H1 (cell line): ENCODE measurements around the gene MDM1. TPM values are rescaled to one million over a fixed set of nuclear protein-coding genes. Genes with fewer than 3 reads are reported as not detected.

Experiments
- CTCF ChIA-PET: fragments of 300-600 bp; sonication (Branson Sonifier 250); formaldehyde crosslinking; loops from one replicate; lab custom pipeline; 2021; ENCODE audit not compliant: partially characterized antibody; lab: Charles Lee
- POLR2A ChIA-PET: fragments of 300-600 bp; sonication (Branson Sonifier 250); formaldehyde crosslinking; loops from one replicate; lab custom pipeline; 2021; ENCODE audit warnings: inconsistent platforms; ENCODE audit not compliant: partially characterized antibody; lab: Charles Lee
- DNase-seq, 2 experiments: peaks; one replicate each; pipeline versions ENCODE4 v3.0.0 to v3.0.0-alpha.2; 2010 to 2022; ENCODE audit warnings: low spot score in 2 of 2, low read depth in 1 of 2, mixed read lengths in 1 of 2
- FAIRE-seq: peaks from 2 replicates; lab custom pipeline; 2011; peaks lifted over from hg19 to GRCh38; lab: Jason Lieb, UNC
- H2AFZ ChIP-seq: 2 replicates; pipeline ENCODE4 v1.8.1; 2012; ENCODE audit warnings: low read length, inconsistent platforms
- H2AK5ac ChIP-seq: 2 replicates; pipeline ENCODE4 v1.6.1; 2013; ENCODE audit warnings: low read depth, low read length
- H2BK120ac ChIP-seq: replicated peaks from 2 replicates; pipeline ENCODE3; 2013; ENCODE audit warnings: low read depth, low read length, inconsistent platforms
- H2BK12ac ChIP-seq: 2 replicates; pipeline ENCODE4 v1.6.1; 2013; ENCODE audit warnings: low read depth, low read length
- H2BK15ac ChIP-seq: 2 replicates; pipeline ENCODE4 v1.6.1; 2013; ENCODE audit warnings: low read length
- H2BK20ac ChIP-seq: 2 replicates; pipeline ENCODE4 v1.6.1; 2013; ENCODE audit warnings: low read length
- H2BK5ac ChIP-seq: 2 replicates; pipeline ENCODE4 v1.6.1; 2013; ENCODE audit warnings: low read depth, low read length
- H3K14ac ChIP-seq: 2 replicates; pipeline ENCODE4 v1.6.1; 2013; ENCODE audit warnings: inconsistent platforms; ENCODE audit not compliant: insufficient read length
- H3K18ac ChIP-seq: 2 replicates; pipeline ENCODE4 v1.6.1; 2013; ENCODE audit warnings: low read length; ENCODE audit errors: extremely low read depth
- H3K23ac ChIP-seq: 2 replicates; pipeline ENCODE4 v1.6.1; 2013; ENCODE audit warnings: inconsistent platforms; ENCODE audit not compliant: insufficient read length
- H3K23me2 ChIP-seq: 2 replicates; pipeline ENCODE4 v1.6.1; 2013; ENCODE audit warnings: low read depth, low read length
- H3K27ac ChIP-seq: 2 replicates; pipeline ENCODE4 v1.6.1; 2011; ENCODE audit warnings: low read depth, low read length, inconsistent platforms
- H3K27me3 ChIP-seq, 4 experiments: replicated peaks in 1 of 4; 1 replicate in 1 of 4; 2 replicates in 3 of 4; pipeline versions ENCODE4 v1.6.1 to v1.8.1; 2011 to 2013; ENCODE audit warnings: low read length in 3 of 4, mild to moderate bottlenecking in 3 of 4, inconsistent platforms in 2 of 4, mixed read lengths in 2 of 4, moderate library complexity in 1 of 4; ENCODE audit not compliant: control insufficient read depth in 3 of 4, insufficient read depth in 3 of 4; ENCODE audit errors: extremely low read depth in 1 of 4
- H3K36me3 ChIP-seq, 4 experiments: 2 replicates each; pipeline versions ENCODE4 v1.6.1 to v1.8.1; 2011 to 2013; ENCODE audit warnings: mild to moderate bottlenecking in 4 of 4, low read length in 3 of 4, moderate library complexity in 2 of 4, control low read depth in 1 of 4, inconsistent platforms in 1 of 4; ENCODE audit not compliant: insufficient read depth in 4 of 4, control insufficient read depth in 2 of 4
- H3K4ac ChIP-seq: replicated peaks from 2 replicates; pipeline ENCODE3; 2013; ENCODE audit warnings: low read length, low read depth, mixed read lengths, inconsistent platforms; ENCODE audit not compliant: insufficient read length
- H3K4me1 ChIP-seq, 4 experiments: replicated peaks in 1 of 4; 1 replicate in 1 of 4; 2 replicates in 3 of 4; pipeline versions ENCODE4 v1.6.1 to v1.8.1; 2011 to 2013; ENCODE audit warnings: low read length in 3 of 4, inconsistent platforms in 2 of 4, mixed read lengths in 1 of 4; ENCODE audit not compliant: insufficient read depth in 4 of 4, control insufficient read depth in 3 of 4
- H3K4me2 ChIP-seq, 2 experiments: 2 replicates each; pipeline versions ENCODE4 v1.6.1 to v1.8.1; 2011 to 2013; ENCODE audit warnings: low read depth in 2 of 2, low read length in 2 of 2, control low read depth in 1 of 2, inconsistent platforms in 1 of 2, mild to moderate bottlenecking in 1 of 2; ENCODE audit not compliant: insufficient read depth in 1 of 2
- H3K4me3 ChIP-seq, 4 experiments: fragments of 200-600, 300-600 bp in 1 of 4; sonication (generic), shearing (Covaris generic), sonication (Bioruptor Twin) in 1 of 4; 2 replicates each; pipeline versions ENCODE4 v1.5.1 to v1.8.1; 2011 to 2016; ENCODE audit warnings: low read length in 4 of 4, low read depth in 3 of 4, control low read depth in 2 of 4, inconsistent platforms in 2 of 4, mild to moderate bottlenecking in 2 of 4, mixed read lengths in 1 of 4, moderate library complexity in 1 of 4; ENCODE audit not compliant: insufficient read depth in 2 of 4; ENCODE audit errors: extremely low read depth in 1 of 4
- H3K56ac ChIP-seq: replicated peaks from 2 replicates; pipeline ENCODE3; 2013; ENCODE audit warnings: low read depth, mild to moderate bottlenecking, mixed read lengths, low read length, inconsistent platforms; ENCODE audit not compliant: insufficient read length
- H3K79me1 ChIP-seq: 2 replicates; pipeline ENCODE4 v1.6.1; 2013; ENCODE audit warnings: low read depth, low read length, control low read depth
- H3K79me2 ChIP-seq, 2 experiments: 2 replicates each; pipeline versions ENCODE4 v1.6.1 to v1.8.1; 2012 to 2013; ENCODE audit warnings: low read length in 2 of 2, mild to moderate bottlenecking in 2 of 2, inconsistent platforms in 1 of 2; ENCODE audit not compliant: insufficient read depth in 2 of 2, control insufficient read depth in 1 of 2
- H3K9ac ChIP-seq, 4 experiments: replicated peaks in 1 of 4; 1 replicate in 1 of 4; 2 replicates in 3 of 4; pipeline versions ENCODE4 v1.6.1 to v1.8.1; 2011 to 2013; ENCODE audit warnings: low read depth in 3 of 4, low read length in 3 of 4, control low read depth in 2 of 4, mild to moderate bottlenecking in 2 of 4, moderate library complexity in 2 of 4, inconsistent platforms in 1 of 4; ENCODE audit errors: extremely low read depth in 1 of 4
- H3K9me3 ChIP-seq, 2 experiments: 2 replicates each; pipeline versions ENCODE4 v1.6.1 to v1.8.1; 2012 to 2013; ENCODE audit warnings: mild to moderate bottlenecking in 2 of 2, moderate library complexity in 2 of 2, control low read depth in 1 of 2, inconsistent platforms in 1 of 2, low read depth in 1 of 2, low read length in 1 of 2, mixed read lengths in 1 of 2; ENCODE audit not compliant: insufficient read depth in 2 of 2
- H4K20me1 ChIP-seq, 2 experiments: replicated peaks in 1 of 2; 2 replicates each; pipeline versions ENCODE3 to v1.8.1; 2011 to 2013; ENCODE audit warnings: inconsistent platforms in 2 of 2, low read length in 2 of 2, mild to moderate bottlenecking in 1 of 2; ENCODE audit not compliant: insufficient read depth in 2 of 2, control insufficient read depth in 1 of 2
- H4K5ac ChIP-seq: 2 replicates; pipeline ENCODE4 v1.6.1; 2013; ENCODE audit warnings: low read length, low read depth, mixed read lengths, inconsistent platforms; ENCODE audit not compliant: insufficient read length
- H4K8ac ChIP-seq: 2 replicates; pipeline ENCODE4 v1.8.0; 2013; ENCODE audit warnings: mild to moderate bottlenecking, moderate library complexity, low read length, inconsistent platforms; ENCODE audit not compliant: insufficient read depth; ENCODE audit errors: extremely low read depth
- H4K91ac ChIP-seq: replicated peaks from 2 replicates; pipeline ENCODE3; 2013; ENCODE audit warnings: low read length, mixed read lengths, inconsistent platforms; ENCODE audit not compliant: insufficient read length
- GTF2F1 ChIP-seq: IDR thresholded peaks from 2 replicates; pipeline ENCODE4 v1.6.1; 2012; ENCODE audit warnings: low read depth, low read length, improper control_type of control experiment, borderline replicate concordance
- USF2 ChIP-seq: IDR thresholded peaks from 2 replicates; pipeline ENCODE4 v1.6.1; 2011; ENCODE audit warnings: low read length, improper control_type of control experiment
- polyA plus RNA-seq, 7 experiments: library from polyadenylated mRNA; depleted of rRNA in 3 of 7; stranded (reverse) in 5 of 7; unstranded in 2 of 7; fragments of >200 nt in 5 of 7; fragments of 200-250 nt in 2 of 7; gene quantifications; 1 replicate in 5 of 7; 2 replicates in 1 of 7; 4 replicates in 1 of 7; pipeline versions ENCODE4 v1.2.1 to v1.2.3, GENCODE V29; 2011 to 2013; ENCODE audit warnings: missing spikeins in 2 of 7, mixed read lengths in 2 of 7
- total RNA-seq: library from RNA; stranded (reverse); fragmentation: NEBNext Ultra II Directional; extraction: Animal tissue kit (Norgen Biotek cat#: 25700); gene quantifications from 2 replicates; pipeline ENCODE4 v1.2.1, GENCODE V29; 2021

The MDM1 gene
- total and polyA plus RNA-seq, 2 of the 8 experiments (the other 6 are each of a cell fraction or from before 2014, with no cell fraction given): 3.1 to 10.7 TPM

- no peak for DNase-seq
- Histone ChIP-seq H3K27me3 (no peaks in the 10 kb centered on the region), H3K4me2 (no peak overlapping the region), H4K91ac (no peak overlapping the region), H2BK5ac (no peak overlapping the region), H3K18ac (no peak overlapping the region), H3K79me2 (no peaks in the 10 kb centered on the region), H3K4me3 (no peak overlapping the region), H3K9me3 (no peaks in the 10 kb centered on the region), H3K4ac (no peak overlapping the region), H3K4me1 (0 out of 7 replicates have a peak, but pooled peaks cover 0 to 3% (median 0%) of the 10 kb centered on the region in 4 experiments), H3K23me2 (no peaks in the 10 kb centered on the region), H3K23ac (no peak overlapping the region), H4K8ac (no peak overlapping the region), H2AK5ac (no peak overlapping the region), H3K56ac (no peak overlapping the region), H3K14ac (no peak overlapping the region), H4K5ac (no peak overlapping the region), H3K79me1 (no peaks in the 10 kb centered on the region), H2BK120ac (no peak overlapping the region), H3K36me3 (no peaks in the 10 kb centered on the region), H4K20me1 (no peaks in the 10 kb centered on the region), H2BK20ac (no peak overlapping the region), H2BK12ac (no peak overlapping the region)
- CTCF ChIA-PET: no interaction called here
- POLR2A ChIA-PET: no interaction called here
- FAIRE-seq: no peak
- TF ChIP-seq USF2 (no peak), GTF2F1 (no peak)
- TF ChIP-seq, all 59 proteins: peak for 0
- Histone ChIP-seq H2BK15ac (no peak overlapping the region), H3K27ac (no peak overlapping the region), H2AFZ (no peak overlapping the region), H3K9ac (no peak overlapping the region)
Observed at GRCh38 chr12:68261896-68262295, 70.3 kb downstream of the MDM1 start.
